Gastroesophageal sphincter (tissue), 4 donors: ENCODE data around the gene TNKS1BP1. TPM values are rescaled to one million over a fixed set of nuclear protein-coding genes. Genes with fewer than 3 reads are reported as not detected.
A peak's percentile ranks its signal among the peaks of the same experiment; 100 is the strongest.

ENCODE experiments used
- ATAC-seq: fragments of 150-250 bp; one replicate; pipeline ENCODE4 v1.9.1; 2016; ENCODE audit warnings: mild to moderate bottlenecking, moderate library complexity
- H3K27ac ChIP-seq, 4 donors: fragments of 200-600 bp; sonication (generic) in 3 of 4; 1 replicate in 3 of 4; 2 replicates in 1 of 4; pipeline ENCODE4 v1.5.1; 2016 to 2019
- H3K27me3 ChIP-seq: fragments of 200-600 bp; sonication (generic); one replicate; pipeline ENCODE4 v1.5.1; 2019
- H3K36me3 ChIP-seq, 2 donors: fragments of 200-600 bp; sonication (generic); one replicate each; pipeline ENCODE4 v1.5.1; 2019; ENCODE audit warnings: control low read depth in 1 of 2
- H3K4me1 ChIP-seq, 3 donors: fragments of 200-600 bp; sonication (generic); 1 replicate in 2 of 3; 2 replicates in 1 of 3; pipeline ENCODE4 v1.5.1; 2016 to 2019; ENCODE audit warnings: control low read depth in 2 of 3
- H3K4me3 ChIP-seq, 2 donors: fragments of 200-600 bp; sonication (generic); one replicate each; pipeline ENCODE4 v1.5.1; 2019; ENCODE audit warnings: mild to moderate bottlenecking in 1 of 2, moderate library complexity in 1 of 2
- H3K9me3 ChIP-seq, 3 donors: fragments of 200-600 bp; sonication (generic); one replicate each; pipeline ENCODE4 v1.5.1; 2017 to 2019; ENCODE audit warnings: control low read depth in 2 of 3
- CTCF ChIP-seq, 4 experiments: fragments of 200-600 bp in 2 of 4; fragments of 450-650 bp in 2 of 4; sonication (generic) in 1 of 4; IDR thresholded peaks; one replicate each; pipeline ENCODE4 v1.5.1; 2017 to 2019; ENCODE audit warnings: antibody characterized with exemption in 4 of 4, mild to moderate bottlenecking in 2 of 4, moderate library complexity in 2 of 4
- EP300 ChIP-seq: sonication (generic); formaldehyde crosslinking; IDR thresholded peaks from one replicate; pipeline ENCODE4 v1.6.1; 2017; ENCODE audit warnings: antibody characterized with exemption, mild to moderate bottlenecking
- POLR2A ChIP-seq, 2 donors: fragments of 450-650 bp; IDR thresholded peaks; one replicate each; pipeline ENCODE4 v1.6.1; 2017; ENCODE audit warnings: antibody characterized with exemption in 2 of 2, mild to moderate bottlenecking in 2 of 2, moderate library complexity in 1 of 2
- POLR2AphosphoS5 ChIP-seq: sonication (generic); formaldehyde crosslinking; IDR thresholded peaks from one replicate; pipeline ENCODE4 v1.6.1; 2017; ENCODE audit warnings: antibody characterized with exemption
- WGBS, 2 donors: methylation state at CpG; one replicate each; pipeline ENCODE4 v1.1.5; 2018; ENCODE audit warnings: low coverage in 1 of 2; 5-methylcytosine and 5-hydroxymethylcytosine counted together
- total RNA-seq, 4 donors: library from RNA; depleted of rRNA; stranded (reverse); fragments of >200 nt; gene quantifications; one replicate each; pipeline ENCODE4 v1.1.0, GENCODE V29; 2016

The TNKS1BP1 gene
- total RNA-seq, 4 donors from 2014 or later, result 95.6 to 130 (median 108) TPM

DNA sequence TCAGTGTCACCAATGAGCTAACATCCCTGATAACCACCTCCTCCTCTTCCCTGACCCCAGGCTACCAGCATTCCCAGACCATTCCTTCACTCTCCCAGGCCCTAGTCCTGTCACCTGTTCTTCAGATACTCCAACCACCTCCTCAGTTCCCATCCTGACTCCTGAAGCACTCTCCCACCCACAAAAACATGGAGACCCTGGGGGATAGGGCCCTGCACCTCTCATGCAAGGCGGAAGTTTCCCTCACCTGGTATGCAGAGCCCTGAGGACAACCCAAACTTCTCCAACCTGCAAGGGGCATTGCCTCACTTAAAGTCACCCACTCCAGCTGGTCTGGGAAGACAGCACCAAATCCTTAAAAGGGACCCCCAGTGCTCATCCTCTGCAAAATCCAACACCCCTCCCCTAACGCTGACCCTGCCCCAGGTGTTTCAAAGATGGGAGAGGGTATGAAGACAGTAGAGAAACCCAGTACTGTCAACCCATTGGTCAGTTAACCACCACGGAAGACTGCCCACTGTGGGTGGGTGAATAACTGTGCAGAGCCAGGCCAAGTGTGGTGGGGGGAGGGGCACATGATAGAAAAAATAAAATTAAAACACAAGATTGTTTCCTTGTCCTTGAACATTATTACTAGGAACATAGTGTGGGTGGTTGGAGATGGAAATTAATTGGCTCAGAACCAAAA, 1.4 kb downstream of the TNKS1BP1 start:
- Histone ChIP-seq H3K4me1 (peaks cover 7 to 77% (median 45%) of the 10 kb centered on the region in 3 donors), H3K27ac (peak overlapping the region; percentile 86 to 98 (median 97)), H3K36me3 (peaks cover 0 to 50% of the 10 kb centered on the region in 2 donors), H3K4me3 (peak overlapping the region; percentile 85 to 96), H3K27me3 (no peaks in the 10 kb centered on the region), H3K9me3 (no peaks in the 10 kb centered on the region)
- TF ChIP-seq POLR2A (IDR thresholded peaks at IDR 0.05) (no peak), CTCF (IDR thresholded peaks at IDR 0.05) (peak in 1 of 4 experiments; percentile 11)
- ATAC-seq, result no peak
- WGBS, 2 donors, result 50 to 100% methylated on average over 1 to 2 of the region's 3 CpGs

DNA sequence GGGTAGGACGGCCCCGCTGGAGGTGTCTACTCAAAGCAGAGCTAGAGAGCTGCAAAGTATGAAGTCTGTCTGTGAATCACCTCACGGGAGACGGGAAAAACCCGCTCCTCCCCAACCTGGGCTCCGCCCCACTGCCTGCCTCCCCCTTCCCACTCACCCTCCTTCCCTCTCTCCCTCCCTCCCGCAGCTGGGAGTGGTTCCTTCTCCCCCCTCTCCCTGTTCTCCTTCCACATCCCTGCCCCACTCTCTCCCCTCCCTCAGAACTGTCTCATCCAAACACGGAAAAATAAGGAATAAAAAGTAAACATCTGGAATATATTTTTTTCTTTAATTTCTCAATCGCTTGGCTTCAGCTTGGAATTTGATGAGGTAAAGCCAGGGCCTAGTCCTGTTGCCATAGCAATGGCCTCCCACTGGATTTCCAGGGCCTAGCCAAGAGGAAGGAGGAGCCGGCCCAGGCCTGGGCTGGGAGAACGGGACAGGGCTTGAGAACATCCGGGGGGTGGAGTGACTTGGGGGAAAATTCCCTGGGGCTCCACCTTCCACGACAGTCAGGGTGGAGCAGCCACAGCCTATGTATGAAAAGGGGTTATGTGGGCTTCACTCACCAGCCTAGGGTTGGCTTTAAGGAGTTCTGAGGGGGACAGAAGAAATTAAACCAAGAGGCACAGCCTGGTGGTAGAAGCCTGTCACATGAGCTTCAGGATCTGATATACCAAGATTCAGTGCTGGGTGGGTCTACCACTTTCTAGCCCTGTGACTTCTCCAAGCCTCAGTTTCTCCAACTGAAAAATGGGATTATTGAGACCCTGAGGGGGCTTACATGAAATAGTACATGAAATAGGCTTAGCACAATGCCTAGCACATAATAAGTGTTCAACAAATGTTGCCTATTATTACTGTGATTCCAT, 2.2 kb downstream of the TNKS1BP1 start:
- 5 to 17% methylated on average over 4 to 7 of the region's 13 CpGs for WGBS, 2 donors
- no peaks in the 10 kb centered on the region for H3K27me3 ChIP-seq
- peak overlapping the region; percentile 86 to 98 (median 97) for H3K27ac ChIP-seq
- peak; percentile 80 for ATAC-seq
- peaks cover 7 to 85% (median 53%) of the 10 kb centered on the region in 3 donors for H3K4me1 ChIP-seq
- TF ChIP-seq POLR2AphosphoS5, result peak; percentile 89
- peak in 3 of 4 experiments; percentile 4 to 31 (median 19) for TF ChIP-seq CTCF (IDR thresholded peaks at IDR 0.05)
- TF ChIP-seq POLR2A (IDR thresholded peaks at IDR 0.05), result peak; percentile 37 to 57
- no peak for TF ChIP-seq EP300
- H3K36me3 ChIP-seq, result peaks cover 0 to 50% of the 10 kb centered on the region in 2 donors
- peak overlapping the region; percentile 85 to 96 for H3K4me3 ChIP-seq
- H3K9me3 ChIP-seq, result no peaks in the 10 kb centered on the region

- whole genome bisulfite sequencing, 2 donors, result 27 to 31% methylated on average over 4 of the region's 6 CpGs
Observed at GRCh38 chr11:57321388-57322255, 3.1 kb downstream of the TNKS1BP1 start.

More at GRCh38 chr11:57321388-57322255, 3.1 kb downstream of the TNKS1BP1 start:
- no peak for ATAC-seq
- H3K36me3 ChIP-seq, result peaks cover 3 to 50% of the 10 kb centered on the region in 2 donors
- TF ChIP-seq POLR2A (IDR thresholded peaks at IDR 0.05) (peak in 1 of 2 donors; percentile 1), EP300 (no peak), POLR2AphosphoS5 (no peak), CTCF (IDR thresholded peaks at IDR 0.05) (no peak)
- H3K27me3 ChIP-seq, result no peaks in the 10 kb centered on the region
- H3K27ac ChIP-seq, result peak overlapping the region; percentile 86 to 98 (median 97)
- H3K9me3 ChIP-seq, result no peaks in the 10 kb centered on the region
- H3K4me3 ChIP-seq, result peak overlapping the region; percentile 22 to 96
- H3K4me1 ChIP-seq, result peaks cover 7 to 89% (median 61%) of the 10 kb centered on the region in 3 donors
